NCI-H1436 treated with DMSO at 0.1 percent for 48 hours (cell line): ENCODE results near the gene TTC28.

Experiments
- DNase-seq: peaks from one replicate; lab custom pipeline; 2025; lab: John Stamatoyannopoulos, UW

TTC28 gene

DNA sequence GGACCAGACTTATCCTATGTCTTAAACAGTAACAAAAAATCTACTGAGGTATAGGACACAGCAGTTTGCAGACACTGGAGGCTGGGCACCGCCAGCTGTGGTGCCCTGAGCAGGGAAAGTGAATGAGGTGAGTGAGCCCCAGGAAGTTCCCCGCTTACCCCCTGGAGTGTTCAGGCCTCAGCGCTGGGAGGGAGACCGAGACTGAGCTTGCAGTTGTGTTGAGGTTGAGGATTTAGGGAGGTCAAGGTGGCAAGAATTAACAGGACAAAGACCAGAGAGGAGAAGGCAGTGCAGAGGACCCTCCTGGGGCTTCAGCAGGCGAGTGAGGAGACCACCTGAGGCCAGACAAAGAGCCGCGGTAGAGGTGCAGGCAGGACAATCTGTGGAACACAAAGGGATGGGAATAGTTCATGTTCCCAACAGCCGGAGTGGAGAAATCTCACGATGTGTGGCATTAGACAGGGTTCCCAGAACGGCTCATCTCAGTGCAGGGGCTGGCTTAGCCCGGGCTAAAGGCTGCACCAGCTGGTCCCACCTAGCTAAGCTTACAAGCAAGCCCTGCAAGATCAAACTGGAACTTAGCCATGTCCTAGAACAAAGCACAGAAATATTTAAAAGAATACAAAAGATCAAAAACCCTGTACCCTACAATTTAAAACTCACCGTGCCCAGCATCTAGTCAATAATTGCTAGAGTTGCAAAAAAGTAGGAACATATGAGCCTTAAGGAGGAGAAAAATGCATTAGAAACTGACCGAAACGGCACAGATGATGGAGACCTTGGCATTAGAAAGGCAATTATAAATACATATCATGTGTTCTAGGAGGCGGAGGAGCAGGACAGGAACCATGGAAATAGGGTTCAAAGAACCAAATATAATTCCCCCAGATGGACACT, 713.2 kb downstream of the TTC28 start:
- DNase-seq = no peak

DNA sequence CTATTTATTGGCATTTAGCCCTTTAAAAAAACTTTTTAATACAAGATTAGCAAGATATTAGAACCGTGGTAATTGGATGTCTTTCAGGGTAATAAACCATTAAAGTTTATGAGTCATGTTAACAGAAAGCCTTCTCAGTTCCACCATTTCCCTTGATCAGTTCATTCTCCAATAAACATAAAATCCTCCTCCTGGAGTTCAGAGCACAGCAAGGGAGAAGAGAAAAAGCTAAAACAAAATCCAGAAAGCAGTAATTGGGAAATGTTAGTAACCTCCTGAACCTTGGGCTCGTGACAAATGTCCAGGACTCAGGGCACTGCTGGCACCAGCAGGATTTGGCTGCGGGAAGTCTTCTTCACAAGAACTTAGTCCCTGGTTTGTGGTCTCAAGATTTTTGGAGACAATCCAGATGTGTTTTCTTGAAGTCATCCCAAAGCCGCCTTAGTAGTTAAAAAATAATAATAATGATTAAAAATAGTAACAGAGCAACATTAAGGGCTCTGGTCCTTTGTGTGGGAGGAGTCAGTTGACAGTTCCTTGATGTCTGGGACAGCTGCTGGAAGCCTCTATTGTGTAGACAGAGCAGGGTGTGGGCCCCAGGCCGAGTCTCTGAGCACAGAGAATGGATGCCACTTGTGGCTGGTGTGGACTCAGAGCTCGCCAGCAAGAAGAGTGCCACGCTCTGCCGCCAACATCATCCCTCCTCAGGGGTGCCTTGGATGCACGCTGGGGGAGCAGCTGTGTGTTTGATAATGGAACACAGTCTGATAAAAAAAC, 717.2 kb downstream of the TTC28 start:
- DNase-seq = no peak

DNA sequence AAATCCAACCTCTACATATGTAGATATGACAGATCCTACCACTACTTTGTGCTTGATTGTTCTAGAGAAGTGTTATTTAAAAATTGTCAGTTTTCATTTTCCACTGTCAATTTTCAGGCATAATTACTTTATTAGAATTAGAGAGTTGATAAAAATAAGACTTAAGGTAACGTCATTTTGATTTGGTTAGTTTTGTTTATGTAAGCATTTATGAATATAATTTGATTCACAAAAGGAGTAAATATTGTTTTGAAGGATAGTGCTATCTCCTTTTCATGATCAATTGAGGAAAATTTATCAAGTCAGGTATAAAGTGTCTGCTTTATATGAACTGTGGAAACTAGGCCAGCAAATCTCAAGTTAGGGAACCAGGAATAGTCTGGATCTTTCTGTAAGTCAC, 718.0 kb downstream of the TTC28 start:
- DNase-seq = no peak

DNA sequence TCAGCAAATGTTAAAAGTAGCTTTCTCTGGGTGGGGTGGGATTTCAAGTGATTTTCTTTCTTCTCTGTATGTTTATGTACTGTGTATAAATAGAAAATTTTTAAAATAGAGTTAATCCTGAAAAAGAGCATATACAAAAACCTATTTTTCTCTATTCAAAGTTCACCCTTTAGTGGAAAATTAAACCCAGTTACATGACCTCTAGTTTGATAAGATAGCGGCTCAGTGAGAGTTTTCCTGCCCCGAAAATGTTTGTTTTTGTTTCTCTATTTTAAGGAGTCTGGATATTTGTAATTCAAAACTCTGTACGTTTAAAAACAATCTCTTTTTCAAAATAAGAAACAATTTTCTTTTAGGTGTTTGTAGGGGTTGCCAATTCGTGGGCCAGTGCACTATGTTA, 718.5 kb downstream of the TTC28 start:
- DNase-seq = no peak

DNA sequence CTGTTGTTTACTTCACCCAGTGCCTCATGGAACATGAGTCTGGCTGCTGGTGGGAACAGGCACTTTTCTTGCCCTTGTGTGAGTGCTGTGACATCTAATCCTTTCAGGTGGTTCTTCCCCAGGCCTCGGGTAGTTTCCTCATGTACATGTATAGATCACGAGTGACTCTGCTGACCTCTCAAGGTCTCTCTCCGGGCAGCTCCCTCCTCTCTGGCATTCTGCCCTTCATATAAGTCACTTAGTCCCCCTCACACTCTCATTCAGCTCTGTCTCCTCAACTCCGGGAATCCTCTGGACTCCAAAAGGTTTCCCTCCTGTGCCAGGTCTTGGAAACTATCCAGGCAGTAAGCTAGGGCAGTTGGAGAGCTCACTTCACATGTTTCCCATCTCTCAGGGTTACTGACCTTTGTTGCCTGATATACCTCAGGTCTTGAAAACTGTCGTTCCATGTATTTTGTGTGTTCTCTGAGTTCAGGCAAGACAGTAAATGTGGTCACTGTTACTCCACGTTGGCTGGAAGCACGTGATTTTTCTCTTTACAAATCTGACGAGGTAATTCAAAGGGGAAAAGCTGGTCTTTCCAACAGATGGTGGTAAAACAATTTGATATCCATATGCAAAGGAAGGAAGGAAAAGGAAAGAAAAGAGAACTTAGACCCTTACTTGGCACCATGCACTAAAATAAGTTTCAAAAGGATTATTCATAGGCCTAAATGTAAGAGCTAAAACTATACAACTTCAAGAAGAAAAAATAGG, 720.1 kb downstream of the TTC28 start:
- no peak for DNase-seq

DNA sequence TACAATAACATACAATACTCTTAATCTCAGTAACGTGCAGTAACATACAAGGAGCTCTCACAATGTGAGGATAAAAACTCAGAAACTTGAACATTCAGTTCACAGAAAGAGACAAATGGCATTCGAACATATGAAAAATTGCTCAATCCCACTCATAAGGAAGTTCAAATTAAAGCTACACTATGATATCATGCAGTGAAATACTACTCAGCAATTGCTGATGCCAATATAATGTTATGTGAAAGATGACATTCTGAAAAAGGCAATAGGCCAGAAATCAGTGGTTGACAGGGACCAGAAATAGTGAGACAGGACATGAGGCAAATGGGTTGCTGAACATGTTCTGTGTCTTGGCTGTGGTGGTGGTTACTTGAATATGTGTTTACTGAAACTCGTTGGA, 726.9 kb downstream of the TTC28 start:
- DNase-seq = no peak

DNA sequence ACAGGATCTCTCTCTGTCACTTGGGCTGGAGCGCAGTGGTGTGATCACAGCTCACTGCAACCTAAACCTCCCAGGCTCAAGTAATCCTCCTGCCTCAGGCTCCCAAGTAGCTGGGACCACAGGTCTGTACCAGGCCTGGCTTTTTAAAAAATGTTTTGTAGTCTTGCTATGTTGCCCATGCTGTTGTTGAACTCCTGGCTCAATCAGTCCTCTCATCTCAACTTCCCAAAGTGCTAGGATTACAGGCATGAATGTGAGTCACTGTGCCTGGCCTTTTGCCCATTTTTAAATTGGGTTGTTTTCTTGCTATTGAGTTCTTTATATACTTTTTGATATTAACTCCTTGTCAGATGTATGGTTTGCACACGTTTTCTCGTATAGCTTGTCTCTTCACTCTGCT, 727.5 kb downstream of the TTC28 start:
- no peak for DNase-seq

DNA sequence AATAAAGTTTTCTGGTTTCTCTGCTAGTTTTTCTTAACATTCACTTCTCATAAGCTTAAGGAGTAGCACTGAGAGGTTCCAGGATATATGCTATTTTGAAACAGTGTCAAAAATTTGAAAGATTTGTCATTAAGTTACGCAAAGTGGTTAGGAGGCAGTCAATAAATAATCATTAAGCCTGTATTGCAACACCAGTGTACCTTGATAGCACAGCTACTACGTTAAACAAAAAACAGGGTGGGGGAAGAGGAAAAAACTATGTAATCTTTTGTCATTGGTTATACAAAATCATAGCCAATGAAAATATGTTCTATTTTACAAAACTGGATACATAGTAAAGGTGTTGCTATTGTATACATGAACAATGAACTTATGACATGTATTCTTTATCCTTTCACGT, 730.2 kb downstream of the TTC28 start:
- no peak for DNase-seq

DNA sequence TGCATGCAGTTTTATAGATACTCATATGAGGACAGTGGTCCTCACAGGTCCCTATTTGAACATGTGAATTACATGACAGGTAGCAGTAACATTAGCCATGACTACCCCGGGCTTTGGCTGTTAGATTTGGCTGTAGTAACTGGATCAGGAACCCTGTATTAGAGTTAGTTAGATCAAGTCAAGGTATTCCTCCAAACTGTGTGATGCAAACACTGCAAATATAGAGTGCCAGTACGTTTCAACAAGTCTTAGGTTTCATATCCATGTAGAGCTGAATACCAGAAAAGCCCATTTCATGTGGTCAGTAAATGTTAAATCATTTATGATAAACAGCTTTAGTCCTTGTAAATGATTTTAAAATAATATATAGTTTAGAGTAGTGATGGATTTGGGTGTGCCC, 731.1 kb downstream of the TTC28 start:
- no peak for DNase-seq

DNA sequence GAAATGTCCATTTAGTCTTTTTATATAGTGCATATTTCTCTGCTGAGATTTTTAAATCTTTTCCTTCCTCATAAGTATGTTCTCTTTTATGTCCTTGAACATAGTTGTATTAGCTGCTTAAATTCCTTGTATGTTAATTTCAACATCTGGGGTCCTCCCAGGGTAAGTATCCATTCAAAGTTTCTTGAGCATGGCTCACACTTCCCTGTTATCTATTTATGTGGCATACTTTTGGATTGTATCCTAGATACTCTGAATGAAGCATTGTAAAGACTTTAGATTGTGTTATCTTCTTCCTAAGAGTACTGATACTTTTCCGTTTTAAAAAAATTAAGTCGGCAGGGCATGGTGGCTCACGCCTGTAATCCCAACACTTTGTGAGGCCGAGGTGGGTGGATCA, 732.2 kb downstream of the TTC28 start:
- no peak for DNase-seq

DNA sequence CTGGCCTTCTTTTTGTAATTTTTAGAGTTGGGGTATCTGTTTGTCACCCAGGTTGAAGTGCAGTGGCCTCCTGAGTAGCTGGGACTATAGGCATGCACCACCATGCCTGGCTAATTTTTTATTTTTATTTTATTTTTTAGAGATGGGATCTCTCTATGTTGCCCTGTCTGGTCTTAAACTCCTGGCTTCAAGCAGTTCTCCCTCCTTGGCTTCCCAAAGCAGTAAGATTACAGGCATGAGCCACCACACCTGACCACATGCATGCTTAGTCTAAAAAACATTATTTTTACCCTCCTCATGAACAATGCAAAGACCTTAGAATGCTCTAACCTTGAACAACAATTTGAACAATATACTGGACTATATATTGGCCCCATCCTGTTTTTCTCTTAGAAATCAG, 738.5 kb downstream of the TTC28 start:
- no peak for DNase-seq

DNA sequence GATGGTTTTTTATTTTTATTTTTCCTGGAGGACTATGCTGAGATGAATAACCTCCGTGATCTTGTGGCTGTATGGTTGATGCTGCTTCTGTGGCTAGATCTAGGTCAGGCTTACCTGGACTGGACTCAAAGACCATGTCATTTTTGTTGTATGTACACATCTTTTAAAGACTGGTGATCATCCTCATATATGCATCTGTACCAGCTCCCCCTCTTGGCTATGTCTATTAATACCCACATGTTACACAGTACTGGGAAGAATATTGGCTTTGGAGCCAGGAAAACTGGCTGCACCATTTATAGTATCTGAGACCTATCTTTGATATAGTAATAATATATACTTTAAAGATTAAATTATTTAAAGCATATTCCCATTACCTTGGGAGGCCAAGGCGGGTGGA, 742.2 kb downstream of the TTC28 start:
- no peak for DNase-seq

DNA sequence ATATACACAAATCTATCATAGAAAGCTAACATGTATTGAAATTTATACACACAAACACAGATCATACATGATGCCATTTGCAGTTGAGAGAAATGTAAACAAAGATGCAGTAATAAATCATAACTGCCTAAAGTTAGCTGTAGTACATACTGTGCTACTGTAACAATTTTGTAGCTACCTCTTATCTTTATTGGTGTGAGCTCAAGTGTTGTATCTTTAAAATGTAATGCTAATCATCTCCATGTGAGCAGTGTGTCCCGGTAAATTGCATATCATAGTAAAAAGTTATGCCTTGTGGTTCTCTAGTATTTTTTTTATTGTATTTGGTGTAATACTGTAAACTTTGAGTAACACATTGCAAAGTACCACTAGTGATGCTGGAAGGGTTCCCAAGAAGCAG, 743.7 kb downstream of the TTC28 start:
- DNase-seq = no peak

DNA sequence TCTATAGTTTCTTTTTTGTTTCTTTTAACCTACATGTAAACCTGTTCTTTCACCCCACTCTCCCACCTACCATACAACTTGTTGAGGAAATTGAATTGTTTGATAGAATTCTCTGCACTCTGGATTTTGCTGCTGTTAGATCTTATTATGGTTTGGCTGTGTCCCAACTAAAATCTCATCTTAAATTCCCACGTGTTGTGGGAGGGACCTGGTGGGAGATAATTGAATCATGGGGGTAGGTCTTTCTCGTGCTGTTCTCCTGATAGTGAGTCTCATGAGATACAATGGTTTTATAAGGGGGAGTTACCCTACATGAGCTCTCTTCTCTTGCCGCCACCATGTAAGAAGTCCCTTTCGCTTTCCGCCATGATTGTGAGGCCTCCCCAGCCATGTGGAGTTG, 745.6 kb downstream of the TTC28 start:
- DNase-seq = no peak

DNA sequence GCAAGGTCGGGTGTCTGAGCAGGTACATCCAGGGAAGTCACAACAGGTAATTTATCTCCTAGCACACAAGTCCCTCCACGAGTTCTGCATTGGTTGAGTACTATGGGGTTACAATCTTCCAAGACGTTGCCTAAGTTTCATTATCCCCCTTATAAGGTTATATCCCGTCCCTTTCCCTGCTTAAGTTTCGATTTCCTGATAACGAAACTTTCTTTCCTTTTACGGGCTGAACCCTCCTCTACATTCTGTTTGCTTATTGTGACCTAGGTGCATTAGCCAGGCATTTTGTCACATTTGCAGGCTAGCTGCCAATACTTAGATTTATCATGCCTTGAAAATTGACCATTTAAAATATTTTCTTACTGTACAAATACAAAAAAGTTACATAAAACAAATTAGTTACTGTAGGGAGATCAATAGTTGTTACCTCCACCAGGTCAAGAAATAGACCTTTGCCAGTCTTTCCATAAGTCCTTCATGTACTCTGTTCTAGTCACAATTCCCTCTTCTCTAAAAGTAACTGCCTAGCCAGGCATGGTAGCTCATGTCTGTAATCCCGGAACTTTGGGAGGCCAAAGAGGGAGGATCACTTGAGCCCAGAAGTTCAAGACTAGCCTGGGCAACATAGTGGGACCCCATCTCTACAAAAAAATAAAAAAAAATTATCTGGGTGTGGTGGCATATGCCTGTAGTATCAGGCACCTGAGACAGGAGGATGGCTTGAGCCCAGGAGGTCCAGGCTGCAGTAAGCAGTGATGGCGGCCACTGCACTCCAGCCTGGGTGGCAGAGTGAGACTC, 746.3 kb downstream of the TTC28 start:
- no peak for DNase-seq

DNA sequence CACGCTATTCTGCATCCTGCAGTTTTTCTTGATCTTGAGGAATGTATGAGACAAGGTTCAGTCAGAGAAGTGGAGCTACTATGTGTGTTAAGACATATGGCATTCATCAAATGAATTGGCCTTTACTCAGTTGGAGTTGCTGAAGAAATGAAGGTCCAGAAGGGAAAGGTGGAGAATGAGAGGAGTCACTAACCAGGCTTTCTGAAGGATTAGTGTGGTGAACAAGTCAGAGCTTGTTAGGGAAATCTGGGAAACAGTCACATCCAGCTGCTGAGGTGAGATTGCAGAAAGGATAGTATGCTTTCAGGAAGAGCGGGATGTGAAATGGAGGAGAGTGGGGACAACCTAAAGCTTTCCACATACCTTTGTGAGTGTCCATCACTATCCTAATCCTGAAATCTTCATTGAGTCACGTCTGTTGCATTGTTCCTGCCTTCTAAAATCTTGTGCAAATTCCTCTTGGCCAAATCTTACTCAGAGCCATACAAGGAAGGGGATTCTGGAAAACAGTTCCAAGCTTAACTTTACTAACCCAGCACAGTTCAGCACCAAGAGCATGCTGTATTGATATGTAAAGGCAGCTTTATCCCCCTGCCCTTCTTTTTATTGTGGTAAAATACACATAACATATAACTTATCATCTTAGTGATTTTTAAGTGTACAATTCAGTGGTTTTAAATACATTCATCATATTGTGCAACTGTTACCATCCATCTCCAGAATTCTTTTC, 749.1 kb downstream of the TTC28 start:
- DNase-seq = no peak
